PC-9 (cell line): ENCODE measurements around the gene LRRTM4. TPM values are rescaled to one million over a fixed set of nuclear protein-coding genes. Genes with fewer than 3 reads are reported as not detected.

Experiments
- BruUV-seq: library from RNA; stranded (reverse); fragments of 400-500 nt; replicated peaks from 2 replicates; lab custom pipeline; 2021; lab: Mats Ljungman, UMichigan
- CTCF ChIA-PET: fragments of 300-600 bp; sonication (Branson Sonifier 250); formaldehyde crosslinking; loops from one replicate; lab custom pipeline; 2022; ENCODE audit warnings: antibody characterized with exemption; lab: Charles Lee
- POLR2A ChIA-PET: fragments of 300-600 bp; sonication (Branson Sonifier 250); formaldehyde crosslinking; loops from one replicate; lab custom pipeline; 2022; ENCODE audit warnings: antibody characterized with exemption; ENCODE audit not compliant: unreplicated experiment; lab: Charles Lee
- DNase-seq, 2 experiments: peaks; one replicate each; pipeline versions ENCODE4 v3.0.0 to v3.0.0-alpha.2; 2015 to 2022; ENCODE audit warnings: mixed read lengths in 1 of 2
- H2AFZ ChIP-seq: fragments of 200-600 bp; sonication (generic); 2 replicates; pipeline ENCODE4 v1.8.1; 2017; ENCODE audit warnings: antibody characterized with exemption
- H3F3A ChIP-seq: fragments of 200-600 bp; sonication (generic); 2 replicates; pipeline ENCODE4 v1.8.1; 2017; ENCODE audit warnings: antibody characterized with exemption, mild to moderate bottlenecking, low read depth; ENCODE audit not compliant: insufficient read depth
- H3K27ac ChIP-seq: fragments of 200-600 bp; sonication (generic); 2 replicates; pipeline ENCODE4 v1.6.1; 2016; ENCODE audit warnings: mixed run types
- H3K27me3 ChIP-seq: fragments of 200-600 bp; sonication (generic); 2 replicates; pipeline ENCODE4 v1.6.1; 2016; ENCODE audit warnings: low read depth, mixed run types; ENCODE audit not compliant: insufficient read depth
- H3K36me3 ChIP-seq: fragments of 200-600 bp; sonication (generic); 2 replicates; pipeline ENCODE4 v1.6.1; 2016; ENCODE audit warnings: low read depth, mixed run types
- H3K4me1 ChIP-seq: fragments of 200-600 bp; sonication (generic); replicated peaks from 2 replicates; pipeline ENCODE4 v1.6.1; 2016; ENCODE audit warnings: mixed run types; ENCODE audit not compliant: insufficient read depth
- H3K4me2 ChIP-seq: fragments of 200-600 bp; sonication (generic); 2 replicates; pipeline ENCODE4 v1.6.1; 2017; ENCODE audit warnings: mixed run types
- H3K4me3 ChIP-seq: fragments of 200-600 bp; sonication (generic); 2 replicates; pipeline ENCODE4 v1.6.1; 2016; ENCODE audit warnings: mixed run types
- H3K79me2 ChIP-seq: fragments of 200-600 bp; sonication (generic); 2 replicates; pipeline ENCODE4 v1.6.1; 2017; ENCODE audit warnings: low read depth, mixed run types
- H3K9me2 ChIP-seq: fragments of 200-600 bp; sonication (generic); 2 replicates; pipeline ENCODE4 v1.8.1; 2017; ENCODE audit warnings: mild to moderate bottlenecking; ENCODE audit not compliant: insufficient read depth
- H3K9me3 ChIP-seq: fragments of 200-600 bp; sonication (generic); 2 replicates; pipeline ENCODE4 v1.8.1; 2016; ENCODE audit warnings: low read depth; ENCODE audit not compliant: insufficient read depth
- H4K20me1 ChIP-seq: fragments of 200-600 bp; sonication (generic); 2 replicates; pipeline ENCODE4 v1.8.1; 2017; ENCODE audit not compliant: insufficient read depth
- EZH2 ChIP-seq: fragments of 200-600 bp; sonication (generic); IDR thresholded peaks from 2 replicates; pipeline ENCODE4 v1.8.0; 2017; ENCODE audit warnings: antibody characterized with exemption, low read depth
- intact Hi-C: fragments of 100-400 bp; cut with micrococcal nuclease; formaldehyde crosslinking; loops from one replicate; pipeline ENCODE4 v1.10.0; 2022; ENCODE audit not compliant: unreplicated experiment
- total RNA-seq: library from RNA; stranded (reverse); gene quantifications from 2 replicates; pipeline ENCODE4 v1.2.3, GENCODE V29; 2021
- TF ChIP-seq, protein P1 (sequence below): fragments of 200-600 bp; sonication (generic); conservative IDR thresholded peaks from 2 replicates; pipeline ENCODE4 v1.6.1; 2017; ENCODE audit warnings: mixed run types, antibody characterized with exemption, mild to moderate bottlenecking, moderate library complexity

Gene LRRTM4
- total RNA-seq, 1 experiment from 2014 or later = 2.2 TPM

DNA sequence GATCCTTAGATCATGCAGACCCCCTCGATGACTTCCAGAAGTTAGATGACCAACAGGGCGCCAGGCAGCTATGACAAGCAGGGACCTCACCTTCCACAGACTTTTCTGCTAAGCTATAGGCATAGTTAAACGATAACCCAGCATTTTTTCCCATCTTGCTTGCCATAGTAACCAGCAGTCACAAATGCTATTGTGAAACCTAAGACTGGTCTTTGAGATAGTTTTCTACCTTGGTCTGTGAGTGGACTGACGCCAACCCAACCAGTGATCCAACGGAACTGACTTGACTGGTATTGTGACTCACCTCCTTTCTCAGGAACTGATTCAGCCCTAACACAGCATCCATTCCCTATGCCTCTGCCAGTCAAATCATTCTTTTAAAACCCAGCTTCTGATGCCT is 361.2 kb downstream of the LRRTM4 start:
- H3K27ac ChIP-seq = no peak overlapping the region
- H3K36me3 ChIP-seq = no peaks in the 10 kb centered on the region
- ChIA-PET CTCF (no interaction called here), POLR2A (no interaction called here)
- H3K79me2 ChIP-seq = no peaks in the 10 kb centered on the region
- no peak overlapping the region for H3K4me2 ChIP-seq
- TF ChIP-seq EZH2 = no peak
- TF ChIP-seq, protein P1, sequence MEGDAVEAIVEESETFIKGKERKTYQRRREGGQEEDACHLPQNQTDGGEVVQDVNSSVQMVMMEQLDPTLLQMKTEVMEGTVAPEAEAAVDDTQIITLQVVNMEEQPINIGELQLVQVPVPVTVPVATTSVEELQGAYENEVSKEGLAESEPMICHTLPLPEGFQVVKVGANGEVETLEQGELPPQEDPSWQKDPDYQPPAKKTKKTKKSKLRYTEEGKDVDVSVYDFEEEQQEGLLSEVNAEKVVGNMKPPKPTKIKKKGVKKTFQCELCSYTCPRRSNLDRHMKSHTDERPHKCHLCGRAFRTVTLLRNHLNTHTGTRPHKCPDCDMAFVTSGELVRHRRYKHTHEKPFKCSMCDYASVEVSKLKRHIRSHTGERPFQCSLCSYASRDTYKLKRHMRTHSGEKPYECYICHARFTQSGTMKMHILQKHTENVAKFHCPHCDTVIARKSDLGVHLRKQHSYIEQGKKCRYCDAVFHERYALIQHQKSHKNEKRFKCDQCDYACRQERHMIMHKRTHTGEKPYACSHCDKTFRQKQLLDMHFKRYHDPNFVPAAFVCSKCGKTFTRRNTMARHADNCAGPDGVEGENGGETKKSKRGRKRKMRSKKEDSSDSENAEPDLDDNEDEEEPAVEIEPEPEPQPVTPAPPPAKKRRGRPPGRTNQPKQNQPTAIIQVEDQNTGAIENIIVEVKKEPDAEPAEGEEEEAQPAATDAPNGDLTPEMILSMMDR = no peak
- peak; percentile 15 to 63 for DNase-seq
- intact Hi-C loops = no loop called here
- H3K4me3 ChIP-seq = no peak overlapping the region
- H3F3A ChIP-seq = no peaks in the 10 kb centered on the region
- no peaks in the 10 kb centered on the region; the same call in 1 of the 2 replicates for H3K9me2 ChIP-seq
- H3K9me3 ChIP-seq = no peaks in the 10 kb centered on the region
- no peaks in the 10 kb centered on the region for H4K20me1 ChIP-seq
- no peak overlapping the region for H2AFZ ChIP-seq
- H3K27me3 ChIP-seq = no peaks in the 10 kb centered on the region
- no TSS peak for BruUV-seq
- no peaks in the 10 kb centered on the region for H3K4me1 ChIP-seq

- Histone ChIP-seq H3K9me3 (no peaks in the 10 kb centered on the region), H3K9me2 (no peaks in the 10 kb centered on the region; the same call in 1 of the 2 replicates), H3K4me2 (no peak overlapping the region), H4K20me1 (no peaks in the 10 kb centered on the region), H3K4me3 (no peak overlapping the region), H3K36me3 (no peaks in the 10 kb centered on the region), H3K4me1 (no peaks in the 10 kb centered on the region), H3K27me3 (no peaks in the 10 kb centered on the region), H3F3A (no peaks in the 10 kb centered on the region), H2AFZ (no peak overlapping the region), H3K27ac (no peak overlapping the region), H3K79me2 (no peaks in the 10 kb centered on the region)
- no TSS peak for BruUV-seq
- intact Hi-C loops = no loop called here
- ChIA-PET POLR2A (no interaction called here), CTCF (no interaction called here)
- TF ChIP-seq EZH2 = no peak
- TF ChIP-seq, protein P1 = no peak
- no peak for DNase-seq
Measured at GRCh38 chr2:77156599-77156998, 365.6 kb downstream of the LRRTM4 start.

DNA sequence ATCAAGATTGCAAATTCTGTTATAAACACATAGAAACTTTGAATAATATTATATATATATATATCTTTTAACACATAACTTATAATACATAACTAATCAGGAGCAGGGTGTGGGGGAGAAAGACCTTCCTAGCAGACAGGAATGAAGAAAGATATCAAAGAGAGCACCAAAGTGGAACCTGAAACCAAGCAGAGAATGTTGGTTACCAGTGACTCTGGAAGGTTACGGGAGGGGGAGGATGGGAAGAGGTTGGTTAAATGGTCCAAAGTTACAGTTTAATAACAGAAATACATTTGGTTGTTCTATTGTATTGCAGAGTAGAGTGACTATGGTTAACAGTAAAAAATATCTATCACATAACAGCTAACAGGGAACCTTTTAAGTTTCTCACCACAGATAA is 366.7 kb downstream of the LRRTM4 start:
- H3K27ac ChIP-seq = no peak overlapping the region
- no peaks in the 10 kb centered on the region; the same call in 1 of the 2 replicates for H3K9me2 ChIP-seq
- no peak overlapping the region for H3K4me3 ChIP-seq
- intact Hi-C loops = no loop called here
- H3K27me3 ChIP-seq = no peaks in the 10 kb centered on the region
- H2AFZ ChIP-seq = no peak overlapping the region
- POLR2A ChIA-PET = no interaction called here
- no TSS peak for BruUV-seq
- CTCF ChIA-PET = no interaction called here
- DNase-seq = no peak
- no peaks in the 10 kb centered on the region for H4K20me1 ChIP-seq
- H3K4me1 ChIP-seq = no peaks in the 10 kb centered on the region
- H3K9me3 ChIP-seq = no peaks in the 10 kb centered on the region
- no peaks in the 10 kb centered on the region for H3K79me2 ChIP-seq
- no peaks in the 10 kb centered on the region for H3K36me3 ChIP-seq
- H3K4me2 ChIP-seq = no peak overlapping the region
- no peaks in the 10 kb centered on the region for H3F3A ChIP-seq
- TF ChIP-seq, protein P1 = no peak
- TF ChIP-seq EZH2 = no peak
